ENCODE measurements around the gene OCSTAMP. TPM values are rescaled to one million over a fixed set of nuclear protein-coding genes. Genes with fewer than 3 reads are reported as not detected.

Gene OCSTAMP
- total and polyA plus RNA-seq, 7 experiments from 2014 or later: not detected

DNA sequence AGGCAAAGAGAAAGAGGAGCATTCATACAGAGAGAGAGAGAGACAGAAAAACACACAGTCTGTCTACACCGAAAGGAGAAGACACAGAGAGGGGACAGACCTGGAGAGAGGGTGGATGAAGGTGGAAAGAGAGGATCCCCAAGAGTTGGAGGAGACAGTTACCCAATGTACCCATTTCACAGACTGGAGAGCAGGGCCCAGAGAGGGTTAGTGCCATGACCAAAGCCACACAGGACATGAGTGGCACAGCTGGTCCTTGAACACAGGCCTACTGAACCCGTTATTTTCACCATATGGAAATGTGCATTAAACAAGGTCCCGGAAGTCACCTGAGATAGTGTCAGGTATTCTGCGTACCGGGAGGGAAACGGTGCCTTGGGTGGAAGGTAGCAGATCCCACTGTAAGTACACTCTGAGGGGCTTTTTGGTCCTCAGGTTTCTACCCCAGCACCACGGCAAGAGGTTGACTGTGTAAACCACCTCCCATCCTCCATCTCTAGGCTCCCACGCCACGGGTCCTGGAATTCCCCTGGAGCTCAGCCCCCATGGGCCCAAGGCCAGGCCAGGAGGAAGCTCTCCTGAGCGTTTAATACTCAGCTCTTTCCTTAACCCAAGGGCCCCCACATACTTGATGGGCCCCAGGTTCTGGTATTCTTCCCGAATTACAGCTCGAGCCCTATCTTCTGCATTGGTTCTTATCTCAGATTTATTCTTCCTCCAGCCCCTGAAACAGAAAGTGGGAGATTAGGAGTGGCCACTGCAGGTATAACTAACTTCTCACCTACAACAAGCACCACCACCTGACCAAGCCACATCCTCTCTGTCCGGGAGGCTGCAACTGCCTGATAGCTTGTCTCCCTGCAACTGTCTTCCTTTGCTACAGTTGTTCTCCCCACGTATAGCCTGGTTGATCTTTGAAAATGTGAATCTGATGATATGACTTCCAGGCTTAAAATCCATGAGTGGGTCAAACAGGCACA is 38.4 kb upstream of the OCSTAMP start:
- ChIA-PET CTCF (no interaction called here), POLR2A (no interaction called here)
- no peak for DNase-seq
- no peaks in the 10 kb centered on the region for H3K9me3 ChIP-seq (ENCODE audit: control insufficient read depth in 2 of 3, low read length in 3 of 3)
- no peak for ATAC-seq
- intact Hi-C loops (cut with micrococcal nuclease): no loop called here
- peaks cover 0 to 8% (median 0%) of the 10 kb centered on the region in 7 donors for H3K4me1 Mint-ChIP-seq
- no peak overlapping the region for H3K27ac Mint-ChIP-seq
- no peaks in the 10 kb centered on the region for H3K4me1 ChIP-seq (ENCODE audit: control insufficient read depth in 2 of 2, insufficient read depth in 2 of 2, low read length in 2 of 2)
- H3K27me3 Mint-ChIP-seq: peaks cover 0 to 7% (median 5%) of the 10 kb centered on the region in 5 donors
- no peaks in the 10 kb centered on the region for H3K36me3 Mint-ChIP-seq
- H3K9me3 Mint-ChIP-seq: peaks cover 0 to 2% (median 0%) of the 10 kb centered on the region in 11 donors
- H3K4me3 Mint-ChIP-seq: peak overlapping the region in 1 of 10 donors; percentile 22
- H3K27ac ChIP-seq (ENCODE audit: low read depth, low read length): no peak overlapping the region
- H3K27me3 ChIP-seq (ENCODE audit: control insufficient read depth in 2 of 2, insufficient read depth in 2 of 2, low read length in 2 of 2): no peaks in the 10 kb centered on the region
- H3K4me3 ChIP-seq (ENCODE audit: low read length): no peak overlapping the region
- no peaks in the 10 kb centered on the region for H3K36me3 ChIP-seq (ENCODE audit: control insufficient read depth in 2 of 3, insufficient read depth in 3 of 3, low read length in 3 of 3)

DNA sequence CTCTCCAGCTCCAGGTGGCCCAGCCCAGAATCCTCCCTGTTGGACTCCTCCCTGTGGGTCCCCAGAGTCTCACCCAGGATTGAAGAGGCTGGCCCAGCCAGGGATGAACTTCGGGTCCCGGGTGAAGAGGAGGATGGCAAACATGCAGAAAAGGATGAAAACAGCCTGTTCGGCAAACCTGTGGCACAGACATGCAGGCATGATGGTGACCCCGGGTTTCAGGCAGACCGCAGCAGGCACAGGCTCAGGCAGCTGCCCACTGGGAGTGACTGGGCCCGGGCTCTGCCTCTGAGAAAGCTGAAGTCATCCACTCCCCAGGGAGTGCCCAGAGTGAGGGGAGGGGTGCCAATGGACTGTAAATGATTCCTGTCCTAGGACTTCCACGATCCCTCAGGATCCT is 37.5 kb upstream of the OCSTAMP start:
- Histone ChIP-seq H3K4me3 (ENCODE audit: low read length) (no peak overlapping the region), H3K27ac (ENCODE audit: low read depth, low read length) (no peak overlapping the region), H3K9me3 (ENCODE audit: control insufficient read depth in 2 of 3, low read length in 3 of 3) (no peaks in the 10 kb centered on the region), H3K27me3 (ENCODE audit: control insufficient read depth in 2 of 2, insufficient read depth in 2 of 2, low read length in 2 of 2) (no peaks in the 10 kb centered on the region), H3K4me1 (ENCODE audit: control insufficient read depth in 2 of 2, insufficient read depth in 2 of 2, low read length in 2 of 2) (no peaks in the 10 kb centered on the region), H3K36me3 (ENCODE audit: control insufficient read depth in 2 of 3, insufficient read depth in 3 of 3, low read length in 3 of 3) (no peaks in the 10 kb centered on the region)
- Mint-ChIP-seq H3K4me3 (no peak overlapping the region), H3K36me3 (no peaks in the 10 kb centered on the region), H3K9me3 (peaks cover 0 to 2% (median 0%) of the 10 kb centered on the region in 11 donors), H3K27ac (no peak overlapping the region), H3K27me3 (peaks cover 0 to 12% (median 5%) of the 10 kb centered on the region in 5 donors), H3K4me1 (peaks cover 0 to 8% (median 0%) of the 10 kb centered on the region in 7 donors)
- ChIA-PET CTCF (no interaction called here), POLR2A (no interaction called here)
- intact Hi-C loops (cut with micrococcal nuclease): no loop called here
- ATAC-seq: no peak
- DNase-seq: no peak

DNA sequence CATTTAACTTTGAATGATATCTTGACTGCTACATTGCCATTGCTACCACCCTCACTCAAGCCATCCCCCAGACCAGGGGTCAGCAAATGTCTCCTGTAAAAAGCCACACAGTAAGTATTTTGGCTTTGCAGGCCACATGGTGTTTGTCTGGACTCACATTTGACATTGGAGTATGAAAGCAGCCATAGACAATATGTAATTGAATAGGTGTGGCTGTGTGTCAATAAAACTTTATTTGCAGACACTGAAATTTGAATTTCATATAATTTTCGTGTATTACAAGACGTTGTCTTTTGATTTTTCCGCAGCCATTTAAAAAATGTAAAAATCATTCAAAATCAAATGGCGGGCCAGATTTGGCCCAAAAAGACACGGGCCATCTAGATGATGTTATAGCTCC is 36.3 kb upstream of the OCSTAMP start:
- intact Hi-C loops (cut with micrococcal nuclease): no loop called here
- no peak overlapping the region for H3K27ac Mint-ChIP-seq

DNA sequence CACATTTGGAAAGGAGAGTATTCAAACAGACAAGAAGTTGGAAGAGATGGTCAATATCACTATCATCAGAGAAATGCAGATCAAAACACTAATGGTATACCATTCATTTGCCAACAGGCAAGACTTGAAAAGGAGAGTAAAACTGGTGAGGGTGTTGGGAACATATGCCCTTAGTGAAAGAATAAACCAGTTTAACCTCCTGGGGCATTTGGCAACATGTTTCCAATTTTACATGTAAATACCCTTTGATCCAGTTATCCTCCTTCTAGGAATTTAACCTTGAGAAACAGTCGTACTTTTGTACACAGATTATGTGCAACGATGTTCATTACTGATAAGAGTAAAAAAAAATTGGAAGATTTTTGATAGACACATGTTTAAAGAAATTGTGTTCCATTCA is 34.1 kb upstream of the OCSTAMP start:
- DNase-seq (no peak), ATAC-seq (no peak)
- Histone ChIP-seq H3K27me3 (ENCODE audit: control insufficient read depth in 2 of 2, insufficient read depth in 2 of 2, low read length in 2 of 2) (no peaks in the 10 kb centered on the region), H3K36me3 (ENCODE audit: control insufficient read depth in 2 of 3, insufficient read depth in 3 of 3, low read length in 3 of 3) (no peaks in the 10 kb centered on the region), H3K9me3 (ENCODE audit: control insufficient read depth in 2 of 3, low read length in 3 of 3) (no peaks in the 10 kb centered on the region), H3K4me1 (ENCODE audit: control insufficient read depth in 2 of 2, insufficient read depth in 2 of 2, low read length in 2 of 2) (no peaks in the 10 kb centered on the region), H3K27ac (ENCODE audit: low read depth, low read length) (no peak overlapping the region), H3K4me3 (ENCODE audit: low read length) (no peak overlapping the region)
- H3K27ac Mint-ChIP-seq: no peak overlapping the region
- H3K27me3 Mint-ChIP-seq: peaks cover 0 to 21% (median 5%) of the 10 kb centered on the region in 5 donors
- peaks cover 0 to 3% (median 0%) of the 10 kb centered on the region in 5 donors for H3K36me3 Mint-ChIP-seq
- CTCF ChIA-PET: no interaction called here
- POLR2A ChIA-PET: no interaction called here
- H3K4me1 Mint-ChIP-seq: peaks cover 0 to 7% (median 0%) of the 10 kb centered on the region in 7 donors
- intact Hi-C loops (cut with micrococcal nuclease): no loop called here
- H3K4me3 Mint-ChIP-seq: no peak overlapping the region
- H3K9me3 Mint-ChIP-seq: peaks cover 0 to 2% (median 0%) of the 10 kb centered on the region in 11 donors

More for the DNA sequence above, 36.3 kb upstream of the OCSTAMP start:
- no peaks in the 10 kb centered on the region for H3K27me3 ChIP-seq (ENCODE audit: control insufficient read depth in 2 of 2, insufficient read depth in 2 of 2, low read length in 2 of 2)
- no peaks in the 10 kb centered on the region for H3K36me3 ChIP-seq (ENCODE audit: control insufficient read depth in 2 of 3, insufficient read depth in 3 of 3, low read length in 3 of 3)
- no peaks in the 10 kb centered on the region for H3K9me3 ChIP-seq (ENCODE audit: control insufficient read depth in 2 of 3, low read length in 3 of 3)
- Mint-ChIP-seq H3K27me3 (peaks cover 0 to 12% (median under 1%) of the 10 kb centered on the region in 5 donors), H3K36me3 (no peaks in the 10 kb centered on the region), H3K4me3 (no peak overlapping the region), H3K4me1 (peaks cover 0 to 8% (median 0%) of the 10 kb centered on the region in 7 donors), H3K9me3 (peaks cover 0 to 2% (median 0%) of the 10 kb centered on the region in 11 donors)
- H3K4me3 ChIP-seq (ENCODE audit: low read length): no peak overlapping the region
- H3K4me1 ChIP-seq (ENCODE audit: control insufficient read depth in 2 of 2, insufficient read depth in 2 of 2, low read length in 2 of 2): no peaks in the 10 kb centered on the region
- no peak overlapping the region for H3K27ac ChIP-seq (ENCODE audit: low read depth, low read length)
- DNase-seq (no peak), ATAC-seq (no peak)
- ChIA-PET POLR2A (no interaction called here), CTCF (no interaction called here)

DNA sequence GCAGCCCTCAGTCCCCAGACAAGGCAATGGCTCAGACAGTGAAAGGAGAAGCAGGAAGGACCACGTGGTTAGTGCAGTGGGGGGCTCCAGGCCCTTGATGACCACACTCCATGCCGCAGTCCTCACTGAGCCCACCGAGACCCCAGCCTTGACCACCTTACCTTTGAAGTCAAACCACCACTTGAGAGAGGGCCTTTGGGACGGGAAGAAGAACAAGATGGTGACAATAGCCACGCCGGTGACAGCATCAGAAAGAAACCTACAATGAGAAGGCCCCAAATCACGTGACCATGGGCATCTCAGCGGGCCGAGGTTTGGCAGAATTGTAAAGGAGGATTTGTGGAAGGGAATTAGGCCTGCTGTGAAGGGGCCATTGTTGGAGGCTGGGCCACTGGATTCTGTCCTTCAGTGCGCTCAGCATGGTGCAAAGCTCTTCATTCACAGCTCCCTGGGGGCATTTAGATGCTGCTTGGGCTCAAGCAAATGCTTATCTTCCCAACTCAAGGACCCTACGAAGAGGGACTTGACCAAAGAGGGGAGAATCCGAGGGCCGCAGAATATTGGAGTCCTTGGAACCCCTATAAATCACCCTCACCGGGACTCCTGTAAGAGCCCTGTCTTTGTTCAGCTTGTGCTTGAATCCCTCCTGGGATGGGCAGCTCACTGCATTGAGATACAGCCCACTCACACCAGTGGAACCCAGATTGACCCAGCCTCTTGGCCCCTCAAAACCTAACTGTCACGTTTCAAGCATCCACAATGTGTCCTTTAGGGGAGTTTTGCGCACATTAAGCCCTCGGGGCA is 33.2 kb upstream of the OCSTAMP start:
- H3K27ac Mint-ChIP-seq: no peak overlapping the region
- H3K36me3 ChIP-seq (ENCODE audit: control insufficient read depth in 2 of 3, insufficient read depth in 3 of 3, low read length in 3 of 3): no peaks in the 10 kb centered on the region
- H3K36me3 Mint-ChIP-seq: peaks cover 0 to 3% (median 0%) of the 10 kb centered on the region in 5 donors
- H3K27me3 Mint-ChIP-seq: peaks cover 0 to 22% (median 5%) of the 10 kb centered on the region in 5 donors
- no peaks in the 10 kb centered on the region for H3K27me3 ChIP-seq (ENCODE audit: control insufficient read depth in 2 of 2, insufficient read depth in 2 of 2, low read length in 2 of 2)
- intact Hi-C loops (cut with micrococcal nuclease): no loop called here
- ATAC-seq: no peak
- H3K4me3 ChIP-seq (ENCODE audit: low read length): no peak overlapping the region
- no peaks in the 10 kb centered on the region for H3K4me1 Mint-ChIP-seq
- no peaks in the 10 kb centered on the region for H3K4me1 ChIP-seq (ENCODE audit: control insufficient read depth in 2 of 2, insufficient read depth in 2 of 2, low read length in 2 of 2)
- H3K9me3 Mint-ChIP-seq: no peaks in the 10 kb centered on the region
- DNase-seq: no peak
- no peaks in the 10 kb centered on the region for H3K9me3 ChIP-seq (ENCODE audit: control insufficient read depth in 2 of 3, low read length in 3 of 3)
- POLR2A ChIA-PET: no interaction called here
- no peak overlapping the region for H3K4me3 Mint-ChIP-seq
- no peak overlapping the region for H3K27ac ChIP-seq (ENCODE audit: low read depth, low read length)
- CTCF ChIA-PET: no interaction called here

DNA sequence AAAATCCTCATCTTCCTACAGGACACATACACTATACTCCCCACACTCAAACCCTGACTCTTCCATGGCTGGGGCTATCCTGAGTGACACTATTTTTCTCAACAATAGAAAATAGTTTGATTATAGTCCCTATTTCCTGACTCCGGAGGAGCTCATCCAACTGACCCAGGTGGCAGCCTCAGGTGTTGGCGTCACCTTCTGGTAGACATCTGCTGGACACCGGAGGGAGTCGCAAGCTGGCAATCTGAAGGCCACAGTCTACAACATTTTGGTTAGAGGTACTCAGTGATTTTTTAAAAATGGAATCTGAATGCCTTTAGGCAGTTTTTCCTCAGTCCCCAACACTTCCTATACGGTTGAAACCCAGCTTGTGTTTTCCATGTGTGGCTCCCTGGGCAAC is 32.2 kb upstream of the OCSTAMP start:
- no peak overlapping the region for H3K27ac ChIP-seq (ENCODE audit: low read depth, low read length)
- Mint-ChIP-seq H3K36me3 (peaks cover 0 to 3% (median 0%) of the 10 kb centered on the region in 5 donors), H3K9me3 (no peaks in the 10 kb centered on the region), H3K27me3 (peaks cover 0 to 23% (median 5%) of the 10 kb centered on the region in 5 donors), H3K27ac (no peak overlapping the region), H3K4me3 (no peak overlapping the region), H3K4me1 (no peaks in the 10 kb centered on the region)
- ATAC-seq: no peak
- DNase-seq: no peak
- no peaks in the 10 kb centered on the region for H3K4me1 ChIP-seq (ENCODE audit: control insufficient read depth in 2 of 2, insufficient read depth in 2 of 2, low read length in 2 of 2)
- H3K4me3 ChIP-seq (ENCODE audit: low read length): no peak overlapping the region
- ChIA-PET CTCF (interaction anchor here (0.6 kb wide), 3 partner anchors 58 to 816 kb away, joined by 3 to 4 read pairs (median 3); no protein-coding TSS in a partner anchor), POLR2A (no interaction called here)
- no peaks in the 10 kb centered on the region for H3K36me3 ChIP-seq (ENCODE audit: control insufficient read depth in 2 of 3, insufficient read depth in 3 of 3, low read length in 3 of 3)
- H3K27me3 ChIP-seq (ENCODE audit: control insufficient read depth in 2 of 2, insufficient read depth in 2 of 2, low read length in 2 of 2): no peaks in the 10 kb centered on the region
- H3K9me3 ChIP-seq (ENCODE audit: control insufficient read depth in 2 of 3, low read length in 3 of 3): no peaks in the 10 kb centered on the region
- intact Hi-C loops (cut with micrococcal nuclease): no loop called here
